Keratinocyte (primary cell): Measurements from ENCODE around the gene CXCR4. TPM values are rescaled to one million over a fixed set of nuclear protein-coding genes. Genes with fewer than 3 reads are reported as not detected.

Experiments used
- DNase-seq: peaks from one replicate; pipeline ENCODE4 v3.0.0-alpha.2; 2011; ENCODE audit warnings: low read depth, missing footprints, low spot score
- FAIRE-seq: peaks from 2 replicates; lab custom pipeline; 2011; peaks lifted over from hg19 to GRCh38; lab: Jason Lieb, UNC
- H2AFZ ChIP-seq: 2 replicates; pipeline ENCODE4 v1.6.0; 2012; ENCODE audit warnings: low read length, control low read depth, inconsistent platforms; ENCODE audit not compliant: control insufficient read depth
- H3K27ac ChIP-seq: 2 replicates; pipeline ENCODE4 v1.5.1; 2011; ENCODE audit warnings: low read length; ENCODE audit not compliant: control insufficient read depth, insufficient read depth
- H3K27me3 ChIP-seq: 3 replicates; pipeline ENCODE4 v1.6.0; 2011; ENCODE audit warnings: low read length; ENCODE audit not compliant: control insufficient read depth, insufficient read depth; ENCODE audit errors: extremely low read depth
- H3K36me3 ChIP-seq, 2 experiments: 2 replicates in 1 of 2; 3 replicates in 1 of 2; pipeline ENCODE4 v1.5.1; 2011; ENCODE audit warnings: low read length in 2 of 2, mild to moderate bottlenecking in 1 of 2; ENCODE audit not compliant: control insufficient read depth in 2 of 2, insufficient read depth in 2 of 2; ENCODE audit errors: extremely low read depth in 1 of 2
- H3K4me1 ChIP-seq: 3 replicates; pipeline ENCODE4 v1.5.1; 2011; ENCODE audit warnings: low read length; ENCODE audit not compliant: control insufficient read depth, insufficient read depth; ENCODE audit errors: extremely low read depth
- H3K4me2 ChIP-seq: 3 replicates; pipeline ENCODE4 v1.6.0; 2011; ENCODE audit warnings: low read depth, low read length; ENCODE audit not compliant: control insufficient read depth, insufficient read depth; ENCODE audit errors: extremely low read depth
- H3K4me3 ChIP-seq, 3 experiments: fragments of 200-600 bp in 1 of 3; sonication (generic) in 1 of 3; 2 replicates in 2 of 3; 3 replicates in 1 of 3; pipeline ENCODE4 v1.5.1; 2011 to 2016; ENCODE audit warnings: low read length in 3 of 3, mild to moderate bottlenecking in 3 of 3, control low read depth in 2 of 3, inconsistent platforms in 1 of 3, low read depth in 1 of 3, mixed read lengths in 1 of 3, mixed run types in 1 of 3, moderate library complexity in 1 of 3; ENCODE audit not compliant: control insufficient read depth in 2 of 3, insufficient read depth in 2 of 3; ENCODE audit errors: extremely low read depth in 1 of 3
- H3K79me2 ChIP-seq: 2 replicates; pipeline ENCODE4 v1.6.0; 2012; ENCODE audit warnings: low read length; ENCODE audit not compliant: control insufficient read depth, insufficient read depth
- H3K9ac ChIP-seq: 3 replicates; pipeline ENCODE4 v1.6.0; 2011; ENCODE audit warnings: low read length; ENCODE audit not compliant: control insufficient read depth, insufficient read depth; ENCODE audit errors: extremely low read depth
- H3K9me1 ChIP-seq: 3 replicates; pipeline ENCODE4 v1.6.0; 2011; ENCODE audit warnings: low read length; ENCODE audit not compliant: control insufficient read depth, insufficient read depth; ENCODE audit errors: extremely low read depth
- H3K9me3 ChIP-seq: 2 replicates; pipeline ENCODE4 v1.5.1; 2012; ENCODE audit warnings: low read depth, low read length; ENCODE audit not compliant: control insufficient read depth
- H4K20me1 ChIP-seq: 3 replicates; pipeline ENCODE4 v1.6.0; 2011; ENCODE audit warnings: low read length; ENCODE audit not compliant: control insufficient read depth, insufficient read depth; ENCODE audit errors: extremely low read depth
- EZH2 ChIP-seq: IDR thresholded peaks from one replicate; pipeline ENCODE4 v1.6.1; 2012; ENCODE audit warnings: inconsistent platforms, mild to moderate bottlenecking, low read length, moderate library complexity
- dilution Hi-C: fragments of 300-500 bp; cut with MboI; formaldehyde crosslinking; loops from one replicate; pipeline ENCODE4 v1.7.0; 2020; ENCODE audit warnings: low sequenced_read_pairs; ENCODE audit not compliant: extremely low pct_ligation_motif_present
- polyA plus RNA-seq, 5 experiments: library from polyadenylated mRNA; depleted of rRNA in 3 of 5; stranded (reverse) in 3 of 5; stranded (forward) in 1 of 5; unstranded in 1 of 5; fragments of >200 nt; gene quantifications; 1 replicate in 1 of 5; 2 replicates in 3 of 5; 3 replicates in 1 of 5; pipeline versions ENCODE4 v1.2.1 to v1.2.3, GENCODE V29; 2011 to 2012; ENCODE audit warnings: missing spikeins in 2 of 5, low read depth in 1 of 5, low replicate concordance in 1 of 5
- TF ChIP-seq, protein P1 (sequence below), 3 experiments: IDR thresholded peaks in 1 of 3; conservative IDR thresholded peaks in 1 of 3; optimal IDR thresholded peaks in 1 of 3; 2 replicates in 2 of 3; 3 replicates in 1 of 3; pipeline versions ENCODE3 to v1.5.1; 2011; ENCODE audit warnings: low read length in 3 of 3, mild to moderate bottlenecking in 3 of 3, moderate library complexity in 2 of 3, control low read depth in 1 of 3, inconsistent platforms in 1 of 3; ENCODE audit not compliant: insufficient read depth in 2 of 3; ENCODE audit errors: extremely low read depth in 1 of 3

Gene CXCR4
- polyA plus RNA-seq, 1 donor (not counting 4 experiments of a cell fraction or from before 2014, with no cell fraction given): 0.08 TPM

DNA sequence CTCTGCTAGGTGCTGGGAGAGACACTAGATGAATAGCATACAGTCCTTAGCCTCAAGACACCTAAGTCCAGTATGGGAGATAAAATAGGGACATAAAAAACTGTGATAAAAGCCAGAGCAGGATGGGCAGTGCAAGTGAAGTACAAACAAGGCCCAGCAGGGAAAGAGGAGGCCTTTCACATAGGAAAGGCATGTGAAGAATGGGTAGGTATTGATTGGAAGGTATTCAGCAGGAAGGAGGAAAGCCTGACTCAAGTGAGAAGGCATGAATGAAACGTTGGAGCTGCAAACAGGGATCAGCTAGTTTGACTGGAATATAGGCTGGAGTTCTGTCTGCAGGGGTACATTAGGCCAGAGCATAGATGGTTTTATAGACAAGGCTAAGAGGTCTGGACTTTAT lies 11.0 kb upstream of the CXCR4 start:
- DNase-seq (no peak), FAIRE-seq (no peak)
- dilution Hi-C loops: no loop called here
- TF ChIP-seq EZH2: no peak
- TF ChIP-seq, protein P1, sequence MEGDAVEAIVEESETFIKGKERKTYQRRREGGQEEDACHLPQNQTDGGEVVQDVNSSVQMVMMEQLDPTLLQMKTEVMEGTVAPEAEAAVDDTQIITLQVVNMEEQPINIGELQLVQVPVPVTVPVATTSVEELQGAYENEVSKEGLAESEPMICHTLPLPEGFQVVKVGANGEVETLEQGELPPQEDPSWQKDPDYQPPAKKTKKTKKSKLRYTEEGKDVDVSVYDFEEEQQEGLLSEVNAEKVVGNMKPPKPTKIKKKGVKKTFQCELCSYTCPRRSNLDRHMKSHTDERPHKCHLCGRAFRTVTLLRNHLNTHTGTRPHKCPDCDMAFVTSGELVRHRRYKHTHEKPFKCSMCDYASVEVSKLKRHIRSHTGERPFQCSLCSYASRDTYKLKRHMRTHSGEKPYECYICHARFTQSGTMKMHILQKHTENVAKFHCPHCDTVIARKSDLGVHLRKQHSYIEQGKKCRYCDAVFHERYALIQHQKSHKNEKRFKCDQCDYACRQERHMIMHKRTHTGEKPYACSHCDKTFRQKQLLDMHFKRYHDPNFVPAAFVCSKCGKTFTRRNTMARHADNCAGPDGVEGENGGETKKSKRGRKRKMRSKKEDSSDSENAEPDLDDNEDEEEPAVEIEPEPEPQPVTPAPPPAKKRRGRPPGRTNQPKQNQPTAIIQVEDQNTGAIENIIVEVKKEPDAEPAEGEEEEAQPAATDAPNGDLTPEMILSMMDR (optimal IDR thresholded peaks at IDR 0.05 in 1 of 3, IDR thresholded peaks at IDR 0.05 in 1 of 3, conservative IDR thresholded peaks at IDR 0.05 in 1 of 3; ENCODE audit: extremely low read depth in 1 of 3, insufficient read depth in 2 of 3, low read length in 3 of 3): no peak
- Histone ChIP-seq H3K36me3 (no peaks in the 10 kb centered on the region), H4K20me1 (no peaks in the 10 kb centered on the region), H3K9me3 (no peaks in the 10 kb centered on the region), H3K4me3 (no peak overlapping the region), H3K9ac (no peak overlapping the region), H3K9me1 (no peaks in the 10 kb centered on the region), H3K27ac (no peak overlapping the region), H3K79me2 (no peaks in the 10 kb centered on the region), H3K27me3 (peaks cover 18% of the 10 kb centered on the region), H2AFZ (no peak overlapping the region), H3K4me2 (no peak overlapping the region), H3K4me1 (no peaks in the 10 kb centered on the region)

DNA sequence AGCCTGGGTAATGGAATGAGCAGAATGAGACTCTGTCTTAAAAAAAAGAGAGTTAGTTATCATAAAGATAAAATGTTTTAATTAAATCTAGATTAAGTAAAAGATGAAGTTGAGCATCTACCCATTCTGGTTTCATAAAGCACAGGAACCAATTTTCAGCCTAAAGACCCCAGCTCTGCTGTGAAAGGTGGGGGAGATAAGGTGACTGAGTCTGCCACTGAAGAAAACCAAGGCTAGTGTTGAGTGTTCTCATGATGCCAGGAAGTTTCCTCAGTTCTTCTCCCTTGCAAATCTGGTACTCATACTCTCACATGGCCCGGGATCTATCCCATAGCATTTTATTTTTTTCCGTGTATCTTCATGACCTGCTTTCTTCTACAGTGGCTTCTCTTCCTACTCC lies 10.4 kb upstream of the CXCR4 start:
- no peak overlapping the region for H2AFZ ChIP-seq
- H3K4me3 ChIP-seq: no peak overlapping the region
- dilution Hi-C loops: no loop called here
- no peak overlapping the region for H3K27ac ChIP-seq
- H3K4me1 ChIP-seq: no peaks in the 10 kb centered on the region
- DNase-seq: no peak
- H3K9ac ChIP-seq: no peak overlapping the region
- no peaks in the 10 kb centered on the region for H3K9me3 ChIP-seq
- H3K4me2 ChIP-seq: no peak overlapping the region
- no peaks in the 10 kb centered on the region for H3K79me2 ChIP-seq
- no peaks in the 10 kb centered on the region for H4K20me1 ChIP-seq
- H3K27me3 ChIP-seq: peaks cover 18% of the 10 kb centered on the region
- FAIRE-seq: no peak
- TF ChIP-seq, protein P1 (optimal IDR thresholded peaks at IDR 0.05 in 1 of 3, IDR thresholded peaks at IDR 0.05 in 1 of 3, conservative IDR thresholded peaks at IDR 0.05 in 1 of 3; ENCODE audit: extremely low read depth in 1 of 3, insufficient read depth in 2 of 3, low read length in 3 of 3): no peak
- no peak for TF ChIP-seq EZH2
- no peaks in the 10 kb centered on the region for H3K9me1 ChIP-seq
- H3K36me3 ChIP-seq: no peaks in the 10 kb centered on the region
